ENCODE results near the gene PHOSPHO1. TPM values are rescaled to one million over a fixed set of nuclear protein-coding genes. Genes with fewer than 3 reads are reported as not detected.
"Not testable (repeated sequence)": the region's sequence is repeated elsewhere in the genome, so short reads cannot be mapped to it uniquely, and the experiment has no call there.

PHOSPHO1 gene
- total RNA-seq, 1 donor from 2014 or later: 0.20 TPM

GRCh38 chr17:49191409-49191916, 39.1 kb downstream of the PHOSPHO1 start:
- ATAC-seq: no peak

GRCh38 chr17:49190932-49191331, 39.7 kb downstream of the PHOSPHO1 start:
- no peak for ATAC-seq

GRCh38 chr17:49187301-49187700, 43.3 kb downstream of the PHOSPHO1 start:
- ATAC-seq: no peak

GRCh38 chr17:49185381-49185780, 45.2 kb downstream of the PHOSPHO1 start:
- not testable (repeated sequence) for ATAC-seq

- ATAC-seq: not testable (repeated sequence)
Observed at GRCh38 chr17:49184522-49184921, 46.1 kb downstream of the PHOSPHO1 start.

GRCh38 chr17:49183801-49184200, 46.8 kb downstream of the PHOSPHO1 start:
- no peak for ATAC-seq

GRCh38 chr17:49183341-49183740, 47.2 kb downstream of the PHOSPHO1 start:
- ATAC-seq: peak; percentile 8

- no peak for ATAC-seq
Observed at GRCh38 chr17:49180998-49181635, 49.5 kb downstream of the PHOSPHO1 start.

GRCh38 chr17:49180303-49180702, 50.3 kb downstream of the PHOSPHO1 start:
- ATAC-seq: peak; percentile 44

- ATAC-seq: not testable (repeated sequence)
Observed at GRCh38 chr17:49175978-49176377, 54.6 kb downstream of the PHOSPHO1 start.

Other genes with a start within 250 kb of the PHOSPHO1 start
- not detected for gene IGF2BP1, start 233.4 kb downstream of the PHOSPHO1 start, total RNA-seq
- 0.04 TPM for gene B4GALNT2, start 98.0 kb downstream of the PHOSPHO1 start, total RNA-seq
- gene GNGT2, start 20.2 kb downstream of the PHOSPHO1 start, total RNA-seq: 0.28 TPM
- gene ABI3, start 20.1 kb downstream of the PHOSPHO1 start, total RNA-seq: 2.7 TPM
- 10.9 TPM for gene ZNF652, start 131.5 kb upstream of the PHOSPHO1 start, total RNA-seq
- 141 TPM for gene PHB1, start 184.1 kb upstream of the PHOSPHO1 start, total RNA-seq

Measured in esophagus mucosa (tissue), 1 donor.